Measurements from ENCODE around the gene BRD4. TPM values are rescaled to one million over a fixed set of nuclear protein-coding genes. Genes with fewer than 3 reads are reported as not detected.

BRD4 gene
- polyA plus RNA-seq, 3 donors: 3.7 to 19.2 (median 4.2) TPM

DNA sequence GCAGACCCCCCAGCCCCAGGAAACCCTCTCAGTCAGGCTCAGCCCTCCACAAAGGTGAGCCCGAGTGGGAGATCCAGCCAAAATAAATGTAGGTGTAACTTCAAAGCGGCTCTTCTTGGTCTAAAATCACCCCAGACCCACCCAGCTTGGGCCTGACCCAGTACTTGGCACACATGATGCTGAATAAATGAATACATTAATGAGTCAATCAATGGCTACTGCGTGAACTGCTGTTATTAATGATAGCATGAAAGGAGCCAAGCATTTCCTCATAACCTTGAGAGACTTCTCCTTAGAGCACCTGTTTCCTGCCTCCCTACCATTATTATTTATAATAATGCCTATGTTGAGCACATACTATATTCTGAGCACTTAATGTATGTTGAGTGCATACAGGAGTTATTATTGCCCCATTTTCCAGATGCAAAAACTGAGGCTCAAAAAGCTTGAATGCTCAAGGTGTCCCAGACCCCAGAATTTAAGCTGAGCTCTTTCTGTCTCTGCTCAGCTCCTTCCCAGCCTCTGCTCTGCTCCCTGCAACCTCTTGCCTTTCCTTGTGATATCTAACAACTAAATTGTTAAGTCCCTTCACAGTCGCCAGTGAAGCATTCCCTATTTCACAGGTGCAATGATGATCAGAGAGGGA lies 135.9 kb downstream of the BRD4 start:
- no peaks in the 10 kb centered on the region for H4K20me1 ChIP-seq (ENCODE audit: insufficient read depth, low read length)
- Mint-ChIP-seq H3K27me3 (ENCODE audit: low read depth in 3 of 3) (peaks cover 62 to 74% (median 71%) of the 10 kb centered on the region in 3 donors), H3K36me3 (peaks cover 9 to 19% of the 10 kb centered on the region in 2 donors), H3K4me1 (peaks cover 34% of the 10 kb centered on the region), H3K4me3 (peak overlapping the region in 1 of 2 donors; percentile 80), H3K9me3 (peaks cover 0 to 19% (median 13%) of the 10 kb centered on the region in 7 donors), H3K27ac (peak overlapping the region in 2 of 7 donors; percentile 33 to 53)
- H3K27me3 ChIP-seq (ENCODE audit: control insufficient read depth in 2 of 2, insufficient read depth in 2 of 2, low read length in 2 of 2): peaks cover 31 to 65% of the 10 kb centered on the region in 2 donors
- H3K4me1 ChIP-seq (ENCODE audit: control insufficient read depth in 1 of 2, insufficient read depth in 2 of 2, low read length in 2 of 2): peaks cover 26 to 41% of the 10 kb centered on the region in 2 donors
- no peak overlapping the region for H3K9ac ChIP-seq (ENCODE audit: insufficient read depth, low read length, poor library complexity, severe bottlenecking)
- H3K9me3 ChIP-seq (replicated peaks in 1 of 2; ENCODE audit: control insufficient read depth in 1 of 2, insufficient read depth in 1 of 2, low read length in 2 of 2): peaks cover 0 to 9% of the 10 kb centered on the region in 2 donors
- DNase-seq: peak in 1 of 3 donors; percentile 19
- no peak overlapping the region for H2AFZ ChIP-seq (ENCODE audit: insufficient read depth, low read depth, low read length, poor library complexity, severe bottlenecking)
- H3K79me2 ChIP-seq (ENCODE audit: insufficient read depth, low read length): no peaks in the 10 kb centered on the region
- intact Hi-C loops (cut with micrococcal nuclease): loop anchor here (5.0 kb wide), 1 partner anchor 36 kb away; the partner anchor contains the start of gene EPHX3 (in 2 of the 2)
- no peak overlapping the region for H3K4me3 ChIP-seq (replicated peaks in 1 of 3; ENCODE audit: low read depth in 2 of 3, low read length in 3 of 3)
- no peaks in the 10 kb centered on the region for H3K36me3 ChIP-seq (replicated peaks in 1 of 2; ENCODE audit: control insufficient read depth in 1 of 2, insufficient read depth in 2 of 2, low read length in 2 of 2)
- TF ChIP-seq CTCF (IDR thresholded peaks at IDR 0.05): no peak
- no peak overlapping the region for H3K4me2 ChIP-seq (replicated peaks; ENCODE audit: extremely low read depth, low read length, poor library complexity, severe bottlenecking)
- WGBS (ENCODE audit: insufficient coverage): no CpG with 5 or more reads among the region's 4 CpGs
- no peak overlapping the region for H3K27ac ChIP-seq (ENCODE audit: low read depth in 1 of 2, low read length in 2 of 2)

DNA sequence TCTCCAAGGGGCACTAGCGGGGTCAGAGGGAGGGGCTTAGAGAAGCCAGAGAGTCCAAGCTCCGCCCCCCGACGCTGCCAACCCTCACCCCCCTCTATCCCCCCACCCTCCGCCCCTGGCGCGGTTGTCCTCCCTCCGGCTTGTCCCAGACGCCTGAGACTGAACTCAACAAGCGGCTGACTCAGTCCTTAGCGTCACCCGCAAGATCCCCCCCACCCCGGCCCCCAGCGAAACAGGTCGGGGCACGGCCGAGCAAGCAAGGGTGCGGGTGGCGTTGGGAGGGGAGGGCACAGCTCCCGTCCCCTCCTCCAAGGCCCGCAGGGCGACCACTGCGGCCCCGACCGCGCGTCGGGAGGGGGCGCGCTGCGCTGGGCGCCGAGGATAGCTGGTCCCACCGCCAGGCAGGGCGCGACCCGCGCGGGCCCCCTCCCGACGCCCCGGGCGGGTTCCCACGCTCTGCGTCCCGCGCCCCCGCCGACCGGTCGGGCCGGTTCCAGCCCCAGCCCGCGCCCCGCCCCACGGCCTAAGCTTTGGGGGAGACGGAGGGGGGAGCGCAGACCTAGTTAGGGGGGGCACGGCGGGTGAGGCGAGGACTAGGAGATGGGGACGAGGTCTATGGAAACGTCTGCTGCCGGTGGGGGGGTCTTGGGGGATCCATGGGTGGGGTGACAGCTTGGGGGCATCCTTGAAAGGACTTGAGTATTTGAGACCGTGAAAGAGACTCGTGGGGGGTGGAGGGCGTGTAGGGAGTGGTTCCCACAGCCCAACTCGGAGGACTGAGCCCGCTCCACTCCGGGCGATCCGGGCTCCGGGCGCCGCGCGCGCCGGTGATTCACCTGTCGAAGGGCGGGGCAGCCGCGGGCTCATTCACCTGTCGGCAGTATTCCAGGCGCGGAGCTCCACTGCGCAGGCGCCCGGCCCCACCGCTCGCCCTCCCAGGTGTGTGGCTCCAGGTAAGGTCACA lies 136.7 kb downstream of the BRD4 start:
- peaks cover 29% of the 10 kb centered on the region for H3K4me1 Mint-ChIP-seq
- 6% methylated on average over 71 of the region's 91 CpGs for WGBS (ENCODE audit: insufficient coverage)
- H3K36me3 Mint-ChIP-seq: peaks cover 7 to 16% of the 10 kb centered on the region in 2 donors
- peaks cover 58 to 66% (median 66%) of the 10 kb centered on the region in 3 donors for H3K27me3 Mint-ChIP-seq (ENCODE audit: low read depth in 3 of 3)
- peaks cover 24 to 37% of the 10 kb centered on the region in 2 donors for H3K4me1 ChIP-seq (ENCODE audit: control insufficient read depth in 1 of 2, insufficient read depth in 2 of 2, low read length in 2 of 2)
- H3K36me3 ChIP-seq (replicated peaks in 1 of 2; ENCODE audit: control insufficient read depth in 1 of 2, insufficient read depth in 2 of 2, low read length in 2 of 2): no peaks in the 10 kb centered on the region
- peaks cover 28 to 59% of the 10 kb centered on the region in 2 donors for H3K27me3 ChIP-seq (ENCODE audit: control insufficient read depth in 2 of 2, insufficient read depth in 2 of 2, low read length in 2 of 2)
- H3K9me3 ChIP-seq (replicated peaks in 1 of 2; ENCODE audit: control insufficient read depth in 1 of 2, insufficient read depth in 1 of 2, low read length in 2 of 2): peaks cover 0 to 9% of the 10 kb centered on the region in 2 donors
- H3K27ac Mint-ChIP-seq: peak overlapping the region in 1 of 7 donors; percentile 77
- no peak for TF ChIP-seq CTCF (IDR thresholded peaks at IDR 0.05)
- H3K9me3 Mint-ChIP-seq: peaks cover 0 to 14% (median 8%) of the 10 kb centered on the region in 7 donors
- peak overlapping the region; percentile 53 for H3K4me2 ChIP-seq (replicated peaks; ENCODE audit: extremely low read depth, low read length, poor library complexity, severe bottlenecking)
- no peaks in the 10 kb centered on the region for H4K20me1 ChIP-seq (ENCODE audit: insufficient read depth, low read length)
- H3K27ac ChIP-seq (ENCODE audit: low read depth in 1 of 2, low read length in 2 of 2): no peak overlapping the region
- H3K9ac ChIP-seq (ENCODE audit: insufficient read depth, low read length, poor library complexity, severe bottlenecking): peak overlapping the region; percentile 21
- peak overlapping the region in 1 of 3 experiments; percentile 23 for H3K4me3 ChIP-seq (replicated peaks in 1 of 3; ENCODE audit: low read depth in 2 of 3, low read length in 3 of 3)
- H3K4me3 Mint-ChIP-seq: peak overlapping the region in 1 of 2 donors; percentile 87
- peak overlapping the region; percentile 56 for H2AFZ ChIP-seq (ENCODE audit: insufficient read depth, low read depth, low read length, poor library complexity, severe bottlenecking)
- intact Hi-C loops (cut with micrococcal nuclease): loop anchor here (5.0 kb wide), 1 partner anchor 37 kb away; the partner anchor contains the start of gene EPHX3 (in 2 of the 2)
- peak; percentile 51 to 70 (median 57) for DNase-seq
- H3K79me2 ChIP-seq (ENCODE audit: insufficient read depth, low read length): no peaks in the 10 kb centered on the region
